Pancreas (tissue), 10 donors: ENCODE results near the gene MGAM2. TPM values are rescaled to one million over a fixed set of nuclear protein-coding genes. Genes with fewer than 3 reads are reported as not detected.

ENCODE experiments used
- ATAC-seq, 4 donors: fragments of 200-7000 bp; cut with Tn5 transposase; one replicate each; pipeline versions ENCODE4 v1.8.0 to v1.9.1; 2020; ENCODE audit warnings: mild to moderate bottlenecking in 4 of 4, moderate library complexity in 4 of 4
- DNase-seq, 6 donors: peaks; one replicate each; pipeline ENCODE4 v3.0.0-alpha.2; 2020
- FAIRE-seq: peaks from 2 replicates; lab custom pipeline; 2012; peaks lifted over from hg19 to GRCh38; lab: Jason Lieb, UNC
- H3K27ac ChIP-seq, 4 donors: fragments of 200-600 bp; sonication (generic); 1 replicate in 3 of 4; 2 replicates in 1 of 4; pipeline versions ENCODE4 v1.5.0 to v1.8.0; 2020
- H3K27me3 ChIP-seq, 4 donors: fragments of 200-600 bp; one replicate each; pipeline ENCODE4 v1.8.0; 2021
- H3K36me3 ChIP-seq, 3 donors: fragments of 200-600 bp; sonication (generic) in 1 of 3; one replicate each; pipeline versions ENCODE4 v1.5.0 to v1.8.0; 2020 to 2021
- H3K4me1 ChIP-seq, 3 donors: fragments of 200-600 bp; one replicate each; pipeline ENCODE4 v1.8.0; 2021
- H3K4me3 ChIP-seq, 4 donors: fragments of 200-600 bp; sonication (generic) in 2 of 4; one replicate each; pipeline versions ENCODE4 v1.5.0 to v1.8.0; 2020 to 2021
- H3K9me3 ChIP-seq, 4 donors: fragments of 200-600 bp; one replicate each; pipeline ENCODE4 v1.8.0; 2021
- CTCF ChIP-seq, 4 donors: fragments of 200-600 bp; sonication (generic) in 3 of 4; IDR thresholded peaks; one replicate each; pipeline versions ENCODE4 v1.5.0 to v1.8.0; 2021; ENCODE audit warnings: antibody characterized with exemption in 4 of 4
- WGBS, 2 donors: extraction: QIAGEN DNeasy Blood & Tissue Kit; methylation state at CpG; one replicate each; pipeline ENCODE4 v1.1.7; 2013; 5-methylcytosine and 5-hydroxymethylcytosine counted together
- intact Hi-C, 3 donors: fragments of 100-400 bp; cut with DNase I; formaldehyde crosslinking; loops; one replicate each; pipeline versions ENCODE4 v1.11.1 to v1.14.2; 2022
- polyA plus RNA-seq, 2 donors: library from polyadenylated mRNA; stranded (reverse); fragments of 200-250 nt; gene quantifications; one replicate each; pipeline ENCODE4 v1.2.3, GENCODE V29; 2013
- total RNA-seq, 6 donors: library from RNA; stranded (reverse); fragmentation: NEBNext Ultra II Directional in 4 of 6; extraction: Animal tissue kit (Norgen Biotek cat#: 25700) in 4 of 6; gene quantifications; one replicate each; pipeline versions ENCODE4 v1.2.1 to v1.2.4, GENCODE V29; 2021 to 2023
- donor health status: healthy with polysubstance abuse.
- donor health status: DM: no; HTN: no; CAD: no; lungs with moderate emphysema.
- donor health status: DM: no; HTN: no; CAD: no.
- donor health status: control.
- donor health status: control.
- donor health status: Bipolar disorder and iron deficiency.
- donor health status: DM: yes; HTN: yes; CAD: no.
- donor health status: DM: no; HTN: no; CAD: no.
- donor health status: DM: no; HTN: no; CAD: no.
- donor health status: DM: yes; HTN: yes; CAD: no.

MGAM2 gene
- total and polyA plus RNA-seq, 8 donors, result 1.3 to 28.3 (median 9.5) TPM

- ATAC-seq (no peak), DNase-seq (no peak), FAIRE-seq (no peak)
- Histone ChIP-seq H3K4me1 (no peaks in the 10 kb centered on the region), H3K4me3 (no peak overlapping the region), H3K36me3 (peaks cover 0 to 4% (median 0%) of the 10 kb centered on the region in 3 donors), H3K9me3 (no peaks in the 10 kb centered on the region), H3K27me3 (no peaks in the 10 kb centered on the region), H3K27ac (no peak overlapping the region)
- intact Hi-C loops, result loop anchor here in 1 of 3 donors (10.0 kb wide), 1 partner anchor 221 kb away; the partner anchor contains the start of gene TAS2R38
- TF ChIP-seq CTCF (IDR thresholded peaks at IDR 0.05), result no peak
- WGBS, 2 donors, result 71 to 76% methylated on average over 9 of the region's 9 CpGs
Observed at GRCh38 chr7:142196066-142196840, 84.7 kb downstream of the MGAM2 start.

GRCh38 chr7:142200206-142200605, 88.7 kb downstream of the MGAM2 start:
- Histone ChIP-seq H3K27me3 (no peaks in the 10 kb centered on the region), H3K4me3 (no peak overlapping the region), H3K4me1 (no peaks in the 10 kb centered on the region), H3K36me3 (peaks cover 0 to 4% (median 0%) of the 10 kb centered on the region in 3 donors), H3K9me3 (no peaks in the 10 kb centered on the region), H3K27ac (no peak overlapping the region)
- FAIRE-seq (no peak), DNase-seq (no peak), ATAC-seq (no peak)
- WGBS, 2 donors, result 84 to 93% methylated on average over 1 of the region's 1 CpG
- no peak for TF ChIP-seq CTCF (IDR thresholded peaks at IDR 0.05)
- intact Hi-C loops, result no loop called here

- ATAC-seq (no peak), FAIRE-seq (no peak), DNase-seq (no peak)
- Histone ChIP-seq H3K4me1 (no peaks in the 10 kb centered on the region), H3K27me3 (no peaks in the 10 kb centered on the region), H3K4me3 (no peak overlapping the region), H3K27ac (no peak overlapping the region), H3K9me3 (no peaks in the 10 kb centered on the region), H3K36me3 (no peaks in the 10 kb centered on the region)
- TF ChIP-seq CTCF (IDR thresholded peaks at IDR 0.05), result no peak
- WGBS, 2 donors, result 46 to 53% methylated on average over 1 of the region's 1 CpG
- intact Hi-C loops, result no loop called here
Observed at GRCh38 chr7:142228537-142229104, 117.1 kb downstream of the MGAM2 start.

GRCh38 chr7:142231716-142232115, 120.2 kb downstream of the MGAM2 start:
- ATAC-seq (peak in 1 of 4 donors; percentile 20), DNase-seq (no peak), FAIRE-seq (no peak)
- TF ChIP-seq CTCF (IDR thresholded peaks at IDR 0.05), result no peak
- no peaks in the 10 kb centered on the region for H3K4me1 ChIP-seq
- 62 to 64% methylated on average over 7 of the region's 7 CpGs for WGBS, 2 donors
- H3K27ac ChIP-seq, result no peak overlapping the region
- no peaks in the 10 kb centered on the region for H3K36me3 ChIP-seq
- intact Hi-C loops, result no loop called here
- H3K27me3 ChIP-seq, result no peaks in the 10 kb centered on the region
- H3K9me3 ChIP-seq, result no peaks in the 10 kb centered on the region
- no peak overlapping the region for H3K4me3 ChIP-seq

GRCh38 chr7:142240546-142240945, 129.0 kb downstream of the MGAM2 start:
- intact Hi-C loops, result no loop called here
- Histone ChIP-seq H3K36me3 (no peaks in the 10 kb centered on the region), H3K9me3 (no peaks in the 10 kb centered on the region), H3K4me1 (no peaks in the 10 kb centered on the region), H3K27ac (no peak overlapping the region), H3K4me3 (no peak overlapping the region), H3K27me3 (no peaks in the 10 kb centered on the region)
- no peak for FAIRE-seq
- no peak for ATAC-seq
- no peak for DNase-seq
- WGBS, 2 donors, result 45 to 50% methylated on average over 4 of the region's 4 CpGs
- TF ChIP-seq CTCF (IDR thresholded peaks at IDR 0.05), result no peak
